ENCODE results near the gene CTNNA2. TPM values are rescaled to one million over a fixed set of nuclear protein-coding genes. Genes with fewer than 3 reads are reported as not detected.

Gene CTNNA2
- total and polyA plus RNA-seq, 8 donors: 0.28 to 5.7 (median 0.44) TPM; not detected in 4

- Histone ChIP-seq H3K36me3 (no peaks in the 10 kb centered on the region), H3K4me1 (no peaks in the 10 kb centered on the region), H3K27ac (no peak overlapping the region), H3K27me3 (no peaks in the 10 kb centered on the region), H3K4me3 (no peak overlapping the region), H3K9me3 (no peaks in the 10 kb centered on the region)
- no peak for TF ChIP-seq CTCF (IDR thresholded peaks at IDR 0.05)
- no peak for TF ChIP-seq POLR2A (IDR thresholded peaks at IDR 0.05)
- TF ChIP-seq EP300 (IDR thresholded peaks at IDR 0.05): no peak
- no peak for TF ChIP-seq POLR2AphosphoS5 (IDR thresholded peaks at IDR 0.05)
- WGBS, 5 donors: 87 to 93% (median 92%) methylated on average over 3 of the region's 3 CpGs
- no peak for DNase-seq
- intact Hi-C loops (cut with DNase I; ENCODE audit: low total_unique reads): no loop called here
Observed at GRCh38 chr2:80151651-80152050, 638.8 kb downstream of the CTNNA2 start.

- TF ChIP-seq POLR2A (IDR thresholded peaks at IDR 0.05) (no peak), EP300 (IDR thresholded peaks at IDR 0.05) (no peak), CTCF (IDR thresholded peaks at IDR 0.05) (no peak), POLR2AphosphoS5 (IDR thresholded peaks at IDR 0.05) (no peak)
- Histone ChIP-seq H3K36me3 (no peaks in the 10 kb centered on the region), H3K4me3 (no peak overlapping the region), H3K27ac (no peak overlapping the region), H3K4me1 (no peaks in the 10 kb centered on the region), H3K9me3 (no peaks in the 10 kb centered on the region), H3K27me3 (no peaks in the 10 kb centered on the region)
- intact Hi-C loops (cut with DNase I; ENCODE audit: low total_unique reads): no loop called here
- 73 to 80% (median 78%) methylated on average over 4 of the region's 4 CpGs for WGBS, 5 donors
- no peak for DNase-seq
Observed at GRCh38 chr2:80153151-80153550, 640.3 kb downstream of the CTNNA2 start.

GRCh38 chr2:80153768-80154167 is 640.9 kb downstream of the CTNNA2 start:
- Histone ChIP-seq H3K27me3 (no peaks in the 10 kb centered on the region), H3K9me3 (no peaks in the 10 kb centered on the region), H3K36me3 (no peaks in the 10 kb centered on the region), H3K4me3 (no peak overlapping the region), H3K27ac (no peak overlapping the region), H3K4me1 (no peaks in the 10 kb centered on the region)
- TF ChIP-seq POLR2A (IDR thresholded peaks at IDR 0.05) (no peak), POLR2AphosphoS5 (IDR thresholded peaks at IDR 0.05) (no peak), CTCF (IDR thresholded peaks at IDR 0.05) (no peak), EP300 (IDR thresholded peaks at IDR 0.05) (no peak)
- no peak for DNase-seq
- intact Hi-C loops (cut with DNase I; ENCODE audit: low total_unique reads): no loop called here

GRCh38 chr2:80154231-80154915 is 641.5 kb downstream of the CTNNA2 start:
- no peak for DNase-seq
- H3K4me3 ChIP-seq: no peak overlapping the region
- no peak overlapping the region for H3K27ac ChIP-seq
- no peaks in the 10 kb centered on the region for H3K9me3 ChIP-seq
- H3K27me3 ChIP-seq: no peaks in the 10 kb centered on the region
- TF ChIP-seq POLR2A (IDR thresholded peaks at IDR 0.05) (no peak), POLR2AphosphoS5 (IDR thresholded peaks at IDR 0.05) (no peak), EP300 (IDR thresholded peaks at IDR 0.05) (no peak), CTCF (IDR thresholded peaks at IDR 0.05) (no peak)
- no peaks in the 10 kb centered on the region for H3K4me1 ChIP-seq
- no peaks in the 10 kb centered on the region for H3K36me3 ChIP-seq
- WGBS, 5 donors: 73 to 85% (median 76%) methylated on average over 7 of the region's 7 CpGs
- intact Hi-C loops (cut with DNase I; ENCODE audit: low total_unique reads): no loop called here
